HFFc6 (cell line): ENCODE data around the gene PDE6B. TPM values are rescaled to one million over a fixed set of nuclear protein-coding genes. Genes with fewer than 3 reads are reported as not detected.
"Not testable (repeated sequence)": the region's sequence is repeated elsewhere in the genome, so short reads cannot be mapped to it uniquely, and the experiment has no call there.

Experiments
- DNase-seq: peaks from one replicate; pipeline ENCODE4 v3.0.0-alpha.2; 2018
- H3K27ac Mint-ChIP-seq: 2 replicates; pipeline ENCODE4 v1.8.0; 2020; ENCODE audit warnings: mild to moderate bottlenecking, mixed read lengths
- H3K27me3 Mint-ChIP-seq: 2 replicates; pipeline ENCODE4 v1.8.0; 2021; ENCODE audit warnings: mild to moderate bottlenecking, moderate library complexity, mixed read lengths; ENCODE audit not compliant: insufficient read depth
- H3K36me3 Mint-ChIP-seq: 2 replicates; pipeline ENCODE4 v1.8.0; 2021; ENCODE audit warnings: low read depth, mixed read lengths
- H3K4me1 Mint-ChIP-seq: 2 replicates; pipeline ENCODE4 v1.8.0; 2020; ENCODE audit warnings: low read depth, mixed read lengths
- H3K4me3 Mint-ChIP-seq: 2 replicates; pipeline ENCODE4 v1.8.0; 2020; ENCODE audit warnings: mild to moderate bottlenecking, moderate library complexity, mixed read lengths
- H3K9me3 Mint-ChIP-seq: 2 replicates; pipeline ENCODE4 v1.8.0; 2020; ENCODE audit warnings: mild to moderate bottlenecking, mixed read lengths
- CTCF ChIP-seq: fragments of 200-600 bp; sonication (generic); IDR thresholded peaks from 2 replicates; pipeline ENCODE4 v1.5.0; 2021; ENCODE audit warnings: antibody characterized with exemption, mild to moderate bottlenecking
- total RNA-seq, 6 experiments: library from RNA; stranded (reverse); fragmentation: NEBNext Ultra II Directional; extraction: Animal tissue kit (Norgen Biotek cat#: 25700); gene quantifications; 2 replicates in 1 of 6; 3 replicates in 5 of 6; pipeline ENCODE4 v1.2.3, GENCODE V29; 2021

Gene PDE6B
- total RNA-seq, 6 experiments from 2014 or later, result not detected

- Mint-ChIP-seq H3K27ac (no peak overlapping the region), H3K36me3 (peaks cover 21% of the 10 kb centered on the region), H3K4me1 (no peaks in the 10 kb centered on the region), H3K9me3 (peaks cover 51% of the 10 kb centered on the region), H3K27me3 (no peaks in the 10 kb centered on the region; the same call in none of the 2 replicates), H3K4me3 (no peak overlapping the region)
- no peak for DNase-seq
- TF ChIP-seq CTCF, result no peak
These were observed 8.7 kb downstream of the PDE6B start for GRCh38 chr4:633976-634598.

GRCh38 chr4:634599-634985, 9.2 kb downstream of the PDE6B start:
- Mint-ChIP-seq H3K27ac (no peak overlapping the region), H3K36me3 (peaks cover 21% of the 10 kb centered on the region), H3K4me1 (no peaks in the 10 kb centered on the region), H3K27me3 (no peaks in the 10 kb centered on the region; the same call in none of the 2 replicates), H3K9me3 (peaks cover 51% of the 10 kb centered on the region), H3K4me3 (no peak overlapping the region)
- no peak for DNase-seq
- TF ChIP-seq CTCF, result no peak

- not testable (repeated sequence) for H3K4me1 Mint-ChIP-seq, H3K27me3 Mint-ChIP-seq, H3K4me3 Mint-ChIP-seq, H3K27ac Mint-ChIP-seq, DNase-seq
- Mint-ChIP-seq H3K9me3 (peaks cover 44% of the 10 kb centered on the region), H3K36me3 (peaks cover 21% of the 10 kb centered on the region)
These were observed 9.9 kb downstream of the PDE6B start for GRCh38 chr4:635066-635835.

- Mint-ChIP-seq H3K4me3 (no peak overlapping the region), H3K4me1 (no peaks in the 10 kb centered on the region), H3K27ac (no peak overlapping the region), H3K9me3 (peaks cover 42% of the 10 kb centered on the region), H3K27me3 (peaks cover 2% of the 10 kb centered on the region), H3K36me3 (peaks cover 19% of the 10 kb centered on the region)
- no peak for TF ChIP-seq CTCF
- no peak for DNase-seq
These were observed 10.7 kb downstream of the PDE6B start for GRCh38 chr4:635851-636627.

- no peak for TF ChIP-seq CTCF
- peaks cover 2% of the 10 kb centered on the region for H3K27me3 Mint-ChIP-seq
- no peaks in the 10 kb centered on the region for H3K4me1 Mint-ChIP-seq
- no peak overlapping the region for H3K4me3 Mint-ChIP-seq
- peaks cover 42% of the 10 kb centered on the region for H3K9me3 Mint-ChIP-seq
- no peak overlapping the region for H3K27ac Mint-ChIP-seq
- peaks cover 12% of the 10 kb centered on the region for H3K36me3 Mint-ChIP-seq
- no peak for DNase-seq
These were observed 11.3 kb downstream of the PDE6B start for GRCh38 chr4:636628-637159.
